ENCODE data around the gene CATSPERZ.
A peak's percentile ranks its signal among the peaks of the same experiment; 100 is the strongest.

Gene CATSPERZ

GRCh38 chr11:64299847-64300648 is at the start of gene CATSPERZ:
Gene CATSPERZ, plus strand, starts transcription at chr11:64300358. Its CDS starts 53 bp downstream, at chr11:64300411.
- peak; percentile 97 for DNase-seq

- peak; percentile 87 for DNase-seq
Measured at GRCh38 chr11:64250415-64251015, 49.6 kb upstream of the CATSPERZ start.

- peak; percentile 95 for DNase-seq
Measured at GRCh38 chr11:64251016-64251752, 49.0 kb upstream of the CATSPERZ start, which contains the start of gene PLCB3. Gene PLCB3, plus strand, starts transcription at chr11:64251530. Its CDS starts 120 bp downstream, at chr11:64251650.

GRCh38 chr11:64251753-64252002 is 48.5 kb upstream of the CATSPERZ start:
- DNase-seq: no peak

GRCh38 chr11:64252003-64252872 is 47.9 kb upstream of the CATSPERZ start:
- peak; percentile 98 for DNase-seq

- DNase-seq: no peak
Measured at GRCh38 chr11:64253043-64253442, 47.1 kb upstream of the CATSPERZ start.

- DNase-seq: no peak
Measured at GRCh38 chr11:64253481-64253880, 46.7 kb upstream of the CATSPERZ start.

GRCh38 chr11:64254326-64254725 is 45.8 kb upstream of the CATSPERZ start:
- DNase-seq: no peak

- DNase-seq: no peak
Measured at GRCh38 chr11:64255135-64256128, 44.7 kb upstream of the CATSPERZ start.

GRCh38 chr11:64256300-64256699 is 43.9 kb upstream of the CATSPERZ start:
- DNase-seq: no peak

GRCh38 chr11:64258356-64258755 is 41.8 kb upstream of the CATSPERZ start:
- DNase-seq: no peak

- DNase-seq: no peak
Measured at GRCh38 chr11:64258946-64259532, 41.1 kb upstream of the CATSPERZ start.

- no peak for DNase-seq
Measured at GRCh38 chr11:64259533-64260067, 40.6 kb upstream of the CATSPERZ start.

GRCh38 chr11:64260147-64260708 is 39.9 kb upstream of the CATSPERZ start:
- DNase-seq: no peak

GRCh38 chr11:64261556-64262080 is 38.5 kb upstream of the CATSPERZ start:
- DNase-seq: no peak

GRCh38 chr11:64262271-64263002 is 37.7 kb upstream of the CATSPERZ start:
- DNase-seq: no peak

- DNase-seq: no peak
Measured at GRCh38 chr11:64263021-64263946, 36.9 kb upstream of the CATSPERZ start.

GRCh38 chr11:64263947-64264317 is 36.2 kb upstream of the CATSPERZ start:
- DNase-seq: no peak

Measured in 8988T (cell line).